Measurements from ENCODE around the gene MUC13.

- TF ChIP-seq CTCF (IDR thresholded peaks at IDR 0.05) (no peak), POLR2AphosphoS5 (IDR thresholded peaks at IDR 0.05) (no peak)
Observed at GRCh38 chr3:124876401-124876878, 58.1 kb downstream of the MUC13 start.

Measured in breast epithelium (tissue), 3 donors.